ENCODE results near the gene GNLY. TPM values are rescaled to one million over a fixed set of nuclear protein-coding genes. Genes with fewer than 3 reads are reported as not detected.

Gene GNLY
- total RNA-seq, 1 donor: 181 TPM

DNA sequence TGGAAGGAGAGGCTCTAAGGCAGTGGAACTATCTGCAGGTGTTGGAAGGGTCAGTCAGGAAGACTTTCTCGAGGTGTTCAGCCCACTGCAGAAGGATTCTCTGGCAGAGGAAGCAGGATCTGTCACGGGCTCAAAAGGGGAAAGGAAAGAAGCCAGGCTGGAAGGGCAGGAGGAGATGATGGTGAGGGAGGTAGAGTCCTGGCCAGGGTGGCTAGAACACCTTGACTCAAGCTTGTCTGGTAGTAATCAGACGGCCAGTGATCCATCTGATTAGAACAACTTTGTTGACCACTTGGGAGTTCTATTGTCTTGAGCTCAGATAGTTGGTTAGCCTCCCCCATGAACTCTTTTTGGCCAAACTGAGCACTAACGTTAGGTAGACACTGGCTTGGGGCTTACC lies 49.9 kb downstream of the GNLY start:
- Histone ChIP-seq H3K4me3 (ENCODE audit: low read length) (no peak overlapping the region), H3K4me1 (ENCODE audit: insufficient read depth, low read length) (peaks cover 26% of the 10 kb centered on the region), H3K27me3 (ENCODE audit: insufficient read depth, low read length) (peaks cover 5% of the 10 kb centered on the region), H3K9me3 (ENCODE audit: low read depth, low read length) (no peaks in the 10 kb centered on the region)

DNA sequence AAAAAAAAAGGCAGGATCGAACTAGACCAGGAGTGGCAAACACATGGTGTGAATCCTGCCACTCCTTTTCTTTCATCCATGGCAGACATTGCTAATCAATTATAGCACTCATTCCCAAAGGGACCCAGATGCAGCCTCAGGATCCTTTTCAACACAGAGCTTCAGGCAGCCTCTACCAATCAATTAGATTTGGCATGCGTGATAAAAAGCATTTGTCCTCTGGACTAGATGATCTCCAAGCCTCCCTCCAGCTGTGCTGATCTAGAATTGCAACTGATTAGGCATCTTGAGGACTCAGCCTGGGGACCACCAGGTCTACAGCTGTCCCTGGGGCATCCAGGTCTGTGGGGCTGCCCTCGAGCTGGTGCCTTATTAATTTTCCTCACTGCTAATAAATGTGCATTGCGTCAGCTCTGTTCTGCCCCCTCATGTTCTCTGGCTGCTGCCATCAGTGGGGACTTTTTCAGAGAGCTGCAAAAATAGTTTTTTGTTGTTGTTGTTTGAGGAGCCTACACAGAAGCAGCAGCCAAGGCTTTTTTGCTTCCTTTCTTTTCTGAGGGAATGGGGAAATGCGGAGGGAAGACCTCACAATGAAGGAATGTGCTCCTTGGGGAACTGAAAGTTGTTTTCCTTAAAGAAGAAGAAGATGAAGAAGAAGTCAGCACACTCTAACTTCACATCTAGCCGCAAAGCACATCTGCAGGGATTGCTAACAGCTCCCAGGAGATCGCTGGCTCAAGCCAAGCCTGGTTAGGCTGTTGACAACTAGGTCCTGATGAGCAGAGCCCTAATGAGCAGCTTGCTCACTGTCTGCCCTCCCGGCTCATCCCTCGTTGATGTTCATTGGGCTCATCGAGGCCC lies 50.8 kb downstream of the GNLY start:
- H3K4me1 ChIP-seq (ENCODE audit: insufficient read depth, low read length): peaks cover 26% of the 10 kb centered on the region
- no peaks in the 10 kb centered on the region for H3K9me3 ChIP-seq (ENCODE audit: low read depth, low read length)
- peaks cover 5% of the 10 kb centered on the region for H3K27me3 ChIP-seq (ENCODE audit: insufficient read depth, low read length)
- H3K4me3 ChIP-seq (ENCODE audit: low read length): no peak overlapping the region

DNA sequence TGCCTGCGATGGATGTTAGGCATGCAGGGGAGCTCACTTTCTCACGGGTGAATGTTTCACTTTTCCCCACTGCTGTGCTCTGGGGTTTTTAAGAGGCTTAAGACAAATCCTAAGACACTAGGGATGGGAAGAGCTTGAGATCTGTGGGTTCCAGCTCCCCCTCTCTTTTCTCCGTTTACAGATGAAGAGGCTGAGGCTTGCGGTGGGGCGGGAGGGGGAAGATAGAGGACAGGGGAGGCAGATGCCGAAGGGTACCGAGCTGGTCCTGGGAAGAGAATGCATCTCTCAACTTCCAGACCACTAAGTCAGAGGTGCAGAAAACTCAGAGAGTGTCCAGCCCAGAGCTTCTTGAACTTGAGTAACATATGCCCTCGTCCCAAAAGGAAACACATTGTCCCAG lies 51.5 kb downstream of the GNLY start:
- peaks cover 5% of the 10 kb centered on the region for H3K27me3 ChIP-seq (ENCODE audit: insufficient read depth, low read length)
- H3K4me1 ChIP-seq (ENCODE audit: insufficient read depth, low read length): peaks cover 26% of the 10 kb centered on the region
- no peak overlapping the region for H3K4me3 ChIP-seq (ENCODE audit: low read length)
- H3K9me3 ChIP-seq (ENCODE audit: low read depth, low read length): no peaks in the 10 kb centered on the region

DNA sequence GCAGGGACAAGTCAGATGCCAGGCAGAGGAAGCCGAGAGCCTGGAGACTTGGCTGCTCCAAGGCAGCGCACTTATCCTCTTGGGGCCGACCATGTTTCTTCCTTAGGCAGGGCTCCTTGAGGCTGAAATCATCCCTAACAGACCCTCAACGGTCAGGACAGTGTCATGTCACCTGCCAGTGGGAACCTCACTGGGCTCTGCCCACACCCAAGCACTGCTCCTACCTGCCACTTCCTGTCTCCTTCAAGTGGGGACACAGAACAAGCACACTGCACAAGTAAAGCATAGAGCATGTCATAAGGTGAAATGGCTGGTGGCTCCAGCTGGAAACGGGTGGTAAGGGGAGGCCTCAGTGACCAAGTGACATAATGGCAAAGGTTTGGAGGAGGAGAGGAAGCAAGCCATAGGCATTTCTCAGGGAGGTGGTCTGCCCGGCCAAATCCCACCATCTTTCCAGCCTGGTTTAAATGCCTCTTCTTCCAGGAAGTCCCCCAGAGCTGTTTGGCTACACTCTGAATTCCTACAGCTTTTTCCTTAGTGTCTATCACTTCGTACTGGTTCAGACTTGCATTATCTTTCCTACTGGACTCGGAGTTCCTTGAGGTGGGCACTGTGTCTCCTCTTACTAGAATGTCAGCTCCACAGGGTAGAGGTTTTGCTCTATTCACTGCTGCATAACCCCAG lies 52.3 kb downstream of the GNLY start:
- Histone ChIP-seq H3K9me3 (ENCODE audit: low read depth, low read length) (no peaks in the 10 kb centered on the region), H3K4me3 (ENCODE audit: low read length) (no peak overlapping the region), H3K27me3 (ENCODE audit: insufficient read depth, low read length) (peaks cover 11% of the 10 kb centered on the region), H3K4me1 (ENCODE audit: insufficient read depth, low read length) (peaks cover 26% of the 10 kb centered on the region)

DNA sequence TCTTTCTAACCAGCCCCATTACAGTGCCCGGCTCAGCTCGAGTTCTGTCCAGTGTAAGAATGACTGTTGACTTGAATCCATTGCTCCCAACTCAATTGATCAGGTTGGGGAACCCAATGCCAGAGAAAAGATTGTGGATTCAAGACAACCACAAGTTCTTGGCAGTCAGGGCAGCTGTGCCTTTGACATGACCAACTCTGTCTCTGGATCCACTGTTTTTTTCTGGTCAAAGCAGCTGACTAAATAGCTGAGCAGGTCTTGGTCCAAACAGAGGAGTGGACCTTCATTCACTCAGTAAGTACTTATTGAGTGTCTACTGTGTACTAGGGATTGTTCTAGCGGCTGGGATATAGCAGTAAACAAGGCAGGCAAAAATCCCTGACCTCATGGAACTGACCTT lies 53.3 kb downstream of the GNLY start:
- no peaks in the 10 kb centered on the region for H3K9me3 ChIP-seq (ENCODE audit: low read depth, low read length)
- H3K4me3 ChIP-seq (ENCODE audit: low read length): no peak overlapping the region
- peaks cover 20% of the 10 kb centered on the region for H3K27me3 ChIP-seq (ENCODE audit: insufficient read depth, low read length)
- H3K4me1 ChIP-seq (ENCODE audit: insufficient read depth, low read length): peaks cover 26% of the 10 kb centered on the region

DNA sequence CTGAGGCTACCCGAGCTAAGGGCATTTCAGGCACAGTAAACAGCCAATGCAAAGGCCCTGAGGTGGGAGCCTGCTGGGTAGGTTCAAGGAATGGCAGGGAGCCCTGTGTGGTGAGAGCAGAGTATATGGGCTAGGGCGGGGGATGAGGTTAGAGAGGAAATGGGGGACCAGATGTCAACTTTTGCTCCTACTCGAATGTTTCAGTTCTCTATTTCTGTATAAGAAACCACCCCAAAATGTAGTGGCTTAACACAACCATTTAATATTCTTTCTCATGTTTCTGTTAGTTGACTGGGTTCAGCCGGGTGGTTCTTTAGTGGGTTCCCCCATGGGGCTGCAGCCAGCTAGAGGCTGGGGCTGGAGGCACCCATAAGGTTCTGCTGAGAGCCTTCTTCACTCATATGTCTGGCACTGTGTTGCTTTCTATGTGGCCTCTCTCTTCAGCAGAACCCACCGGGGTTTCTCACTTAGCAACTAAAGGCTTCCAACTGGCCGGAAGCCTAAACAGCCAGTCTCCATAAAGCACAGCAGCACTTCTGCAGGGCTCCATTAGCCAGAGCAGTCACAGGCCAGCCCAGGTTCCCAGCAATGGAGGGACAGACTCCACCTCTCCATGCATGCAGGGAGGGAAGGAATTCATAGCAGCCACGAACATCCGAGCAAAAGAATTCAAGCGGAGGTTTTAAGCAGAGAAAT lies 54.0 kb downstream of the GNLY start:
- no peaks in the 10 kb centered on the region for H3K9me3 ChIP-seq (ENCODE audit: low read depth, low read length)
- H3K4me3 ChIP-seq (ENCODE audit: low read length): no peak overlapping the region
- peaks cover 25% of the 10 kb centered on the region for H3K27me3 ChIP-seq (ENCODE audit: insufficient read depth, low read length)
- peaks cover 29% of the 10 kb centered on the region for H3K4me1 ChIP-seq (ENCODE audit: insufficient read depth, low read length)

Other genes starting within 250 kb of the GNLY start
- gene MAT2A, start 155.2 kb upstream of the GNLY start, total RNA-seq: 67.0 TPM
- gene GGCX, start 132.9 kb upstream of the GNLY start, total RNA-seq: 11.0 TPM
- gene VAMP8, start 116.8 kb upstream of the GNLY start, total RNA-seq: 27.6 TPM
- gene VAMP5, start 109.9 kb upstream of the GNLY start, total RNA-seq: 8.9 TPM
- gene RNF181, start 98.6 kb upstream of the GNLY start, total RNA-seq: 55.9 TPM
- 3.1 TPM for gene TMEM150A, start 91.7 kb upstream of the GNLY start, total RNA-seq
- gene C2orf68, start 82.3 kb upstream of the GNLY start, total RNA-seq: 24.0 TPM
- gene USP39, start 78.2 kb upstream of the GNLY start, total RNA-seq: 58.7 TPM
- not detected for gene SFTPB, start 26.2 kb upstream of the GNLY start, total RNA-seq
- 1.3 TPM for gene ATOH8, start 59.6 kb downstream of the GNLY start, total RNA-seq
- 54.7 TPM for gene ST3GAL5, start 194.6 kb downstream of the GNLY start, total RNA-seq